Vagina (tissue), 2 donors: ENCODE data around the gene CAPN14. TPM values are rescaled to one million over a fixed set of nuclear protein-coding genes. Genes with fewer than 3 reads are reported as not detected.
A peak's percentile ranks its signal among the peaks of the same experiment; 100 is the strongest.

Experiments
- DNase-seq, 2 donors: peaks; one replicate each; pipeline ENCODE4 v3.0.0-alpha.2; 2017; ENCODE audit errors: extremely low spot score in 2 of 2
- H3K27ac ChIP-seq: fragments of 200-600 bp; sonication (generic); one replicate; pipeline ENCODE4 v1.5.1; 2019
- H3K27me3 ChIP-seq: fragments of 200-600 bp; sonication (generic); one replicate; pipeline ENCODE4 v1.5.1; 2019
- H3K36me3 ChIP-seq, 2 donors: fragments of 200-600 bp; sonication (generic); one replicate each; pipeline ENCODE4 v1.5.1; 2017 to 2019
- H3K4me1 ChIP-seq: fragments of 200-600 bp; sonication (generic); one replicate; pipeline ENCODE4 v1.5.1; 2019
- H3K4me3 ChIP-seq, 2 donors: fragments of 200-600 bp; sonication (generic); 1 replicate in 1 of 2; 2 replicates in 1 of 2; pipeline ENCODE4 v1.5.1; 2016 to 2019
- H3K9me3 ChIP-seq: fragments of 200-600 bp; sonication (generic); one replicate; pipeline ENCODE4 v1.5.1; 2019
- CTCF ChIP-seq, 3 experiments: fragments of 450-650 bp in 2 of 3; fragments of 200-600 bp in 1 of 3; sonication (generic) in 1 of 3; IDR thresholded peaks; one replicate each; pipeline ENCODE4 v1.5.1; 2017 to 2019; ENCODE audit warnings: antibody characterized with exemption in 3 of 3, mild to moderate bottlenecking in 2 of 3, moderate library complexity in 2 of 3
- POLR2A ChIP-seq, 2 donors: fragments of 450-650 bp; IDR thresholded peaks; one replicate each; pipeline ENCODE4 v1.6.1; 2017; ENCODE audit warnings: antibody characterized with exemption in 2 of 2, mild to moderate bottlenecking in 2 of 2, moderate library complexity in 2 of 2
- POLR2AphosphoS5 ChIP-seq, 2 donors: sonication (generic); formaldehyde crosslinking; IDR thresholded peaks; one replicate each; pipeline ENCODE4 v1.9.0; 2017; ENCODE audit warnings: antibody characterized with exemption in 2 of 2, mild to moderate bottlenecking in 2 of 2, low read depth in 1 of 2; ENCODE audit not compliant: insufficient read depth in 1 of 2
- intact Hi-C: fragments of 100-400 bp; cut with DNase I; formaldehyde crosslinking; loops from one replicate; pipeline ENCODE4 v1.15.1; 2023
- total RNA-seq: library from RNA; depleted of rRNA; stranded (reverse); fragments of >200 nt; gene quantifications from one replicate; pipeline ENCODE4 v1.2.3, GENCODE V29; 2016

CAPN14 gene
- total RNA-seq, 1 donor from 2014 or later, result 4.7 TPM

- Histone ChIP-seq H3K27ac (no peak overlapping the region), H3K9me3 (no peaks in the 10 kb centered on the region), H3K4me3 (no peak overlapping the region), H3K4me1 (peaks cover 20% of the 10 kb centered on the region), H3K27me3 (no peaks in the 10 kb centered on the region), H3K36me3 (no peaks in the 10 kb centered on the region)
- DNase-seq, result peak in 1 of 2 donors; percentile 75
- TF ChIP-seq CTCF (IDR thresholded peaks at IDR 0.05) (no peak), POLR2AphosphoS5 (IDR thresholded peaks at IDR 0.05; ENCODE audit: insufficient read depth in 1 of 2, low read depth in 1 of 2) (no peak), POLR2A (IDR thresholded peaks at IDR 0.05) (no peak)
- intact Hi-C loops, result no loop called here
These were observed 77.2 kb downstream of the CAPN14 start for GRCh38 chr2:31140151-31140550.

GRCh38 chr2:31139671-31140070 is 77.6 kb downstream of the CAPN14 start:
- H3K9me3 ChIP-seq, result no peaks in the 10 kb centered on the region
- H3K27ac ChIP-seq, result no peak overlapping the region
- intact Hi-C loops, result no loop called here
- peak in 1 of 2 donors; percentile 60 for DNase-seq
- no peak overlapping the region for H3K4me3 ChIP-seq
- H3K36me3 ChIP-seq, result no peaks in the 10 kb centered on the region
- no peak for TF ChIP-seq CTCF (IDR thresholded peaks at IDR 0.05)
- no peak for TF ChIP-seq POLR2AphosphoS5 (IDR thresholded peaks at IDR 0.05; ENCODE audit: insufficient read depth in 1 of 2, low read depth in 1 of 2)
- TF ChIP-seq POLR2A (IDR thresholded peaks at IDR 0.05), result no peak
- peaks cover 20% of the 10 kb centered on the region for H3K4me1 ChIP-seq
- no peaks in the 10 kb centered on the region for H3K27me3 ChIP-seq

- H3K27ac ChIP-seq, result no peak within 1 kb of the TSS
- DNase-seq, result peak in 1 of 2 donors; percentile 72
These were observed 79.0 kb downstream of the CAPN14 start, which contains the start of gene GALNT14 for GRCh38 chr2:31138037-31138962. Gene GALNT14, minus strand, starts transcription at chr2:31138440. Its CDS starts 354 bp downstream, at chr2:31138086.

GRCh38 chr2:31137211-31138036 is 79.9 kb downstream of the CAPN14 start:
- Histone ChIP-seq H3K27me3 (no peaks in the 10 kb centered on the region), H3K27ac (no peak overlapping the region), H3K36me3 (no peaks in the 10 kb centered on the region), H3K4me3 (peak overlapping the region; percentile 43 to 56), H3K4me1 (peaks cover 20% of the 10 kb centered on the region), H3K9me3 (no peaks in the 10 kb centered on the region)
- TF ChIP-seq CTCF (IDR thresholded peaks at IDR 0.05), result no peak
- no peak for TF ChIP-seq POLR2AphosphoS5 (IDR thresholded peaks at IDR 0.05; ENCODE audit: insufficient read depth in 1 of 2, low read depth in 1 of 2)
- no peak for TF ChIP-seq POLR2A (IDR thresholded peaks at IDR 0.05)
- intact Hi-C loops, result no loop called here
- peak in 1 of 2 donors; percentile 29 for DNase-seq

More at GRCh38 chr2:31138037-31138962, 79.0 kb downstream of the CAPN14 start, which contains the start of gene GALNT14:
- intact Hi-C loops, result no loop called here
- Histone ChIP-seq H3K9me3 (no peaks in the 10 kb centered on the region), H3K27me3 (no peaks in the 10 kb centered on the region), H3K4me3 (peak within 1 kb of the TSS; percentile 43 to 56), H3K4me1 (peaks cover 20% of the 10 kb centered on the region), H3K36me3 (no peaks in the 10 kb centered on the region)
- TF ChIP-seq CTCF (IDR thresholded peaks at IDR 0.05) (no peak), POLR2A (IDR thresholded peaks at IDR 0.05) (no peak), POLR2AphosphoS5 (IDR thresholded peaks at IDR 0.05; ENCODE audit: insufficient read depth in 1 of 2, low read depth in 1 of 2) (no peak)
